CD4-positive, alpha-beta T cell treated with Interleukin-15 for 4 hours (primary cell): ENCODE measurements around the gene SNRNP27.
A peak's percentile ranks its signal among the peaks of the same experiment; 100 is the strongest.
"Not testable (repeated sequence)": the region's sequence is repeated elsewhere in the genome, so short reads cannot be mapped to it uniquely, and the experiment has no call there.

Source experiments
- DNase-seq: peaks from one replicate; pipeline ENCODE4 v3.0.0-alpha.2; 2020; ENCODE audit warnings: low spot score

SNRNP27 gene

GRCh38 chr2:69946351-69947324 is 52.9 kb downstream of the SNRNP27 start:
- peak; percentile 79 for DNase-seq

GRCh38 chr2:69947325-69947931 is 53.7 kb downstream of the SNRNP27 start:
- DNase-seq = peak; percentile 26

- DNase-seq = no peak
These were observed 54.5 kb downstream of the SNRNP27 start for GRCh38 chr2:69948032-69948962.

- no peak for DNase-seq
These were observed 55.3 kb downstream of the SNRNP27 start for GRCh38 chr2:69948963-69949645.

GRCh38 chr2:69950241-69950640 is 56.5 kb downstream of the SNRNP27 start:
- no peak for DNase-seq

- DNase-seq = not testable (repeated sequence)
These were observed 56.9 kb downstream of the SNRNP27 start for GRCh38 chr2:69950671-69951070.

- no peak for DNase-seq
These were observed 58.8 kb downstream of the SNRNP27 start for GRCh38 chr2:69952336-69953115.

- DNase-seq = no peak
These were observed 60.3 kb downstream of the SNRNP27 start for GRCh38 chr2:69954084-69954483.
